AG10803 (cell line): ENCODE measurements around the gene FGF3.

Experiments used
- DNase-seq: peaks from one replicate; pipeline ENCODE4 v3.0.0; 2010; ENCODE audit warnings: low read depth
- H3K4me3 ChIP-seq: 2 replicates; pipeline ENCODE4 v1.5.1; 2011; ENCODE audit warnings: mild to moderate bottlenecking, low read length, control low read depth
- CTCF ChIP-seq: conservative IDR thresholded peaks from 2 replicates; pipeline ENCODE4 v1.5.1; 2011; ENCODE audit warnings: mild to moderate bottlenecking, low read length, control low read depth, inconsistent platforms

Gene FGF3

GRCh38 chr11:69816671-69817070 is 2.5 kb downstream of the FGF3 start:
- no peak for TF ChIP-seq CTCF
- no peak for DNase-seq
- no peak overlapping the region for H3K4me3 ChIP-seq

GRCh38 chr11:69815973-69816372 is 3.2 kb downstream of the FGF3 start:
- H3K4me3 ChIP-seq, result no peak overlapping the region
- DNase-seq, result no peak
- TF ChIP-seq CTCF, result no peak

- DNase-seq, result no peak
- no peak for TF ChIP-seq CTCF
- no peak overlapping the region for H3K4me3 ChIP-seq
Measured at GRCh38 chr11:69814902-69815301, 4.3 kb downstream of the FGF3 start.

- no peak overlapping the region for H3K4me3 ChIP-seq
- no peak for TF ChIP-seq CTCF
- DNase-seq, result no peak
Measured at GRCh38 chr11:69814411-69814810, 4.8 kb downstream of the FGF3 start.

GRCh38 chr11:69813839-69814238 is 5.4 kb downstream of the FGF3 start:
- no peak overlapping the region for H3K4me3 ChIP-seq
- no peak for TF ChIP-seq CTCF
- DNase-seq, result no peak

GRCh38 chr11:69812946-69813345 is 6.3 kb downstream of the FGF3 start:
- no peak for DNase-seq
- no peak for TF ChIP-seq CTCF
- H3K4me3 ChIP-seq, result no peak overlapping the region

GRCh38 chr11:69812256-69812655 is 7.0 kb downstream of the FGF3 start:
- no peak for DNase-seq
- no peak overlapping the region for H3K4me3 ChIP-seq
- no peak for TF ChIP-seq CTCF
